Activated CD4-positive, alpha-beta memory T cell treated with anti-CD3 and anti-CD28 coated beads, Interleukin-2, amount 10 ng/mL, durations not matched to agents 7 days and 5 days (primary cell): ENCODE data around the gene CHST3. TPM values are rescaled to one million over a fixed set of nuclear protein-coding genes. Genes with fewer than 3 reads are reported as not detected.
A peak's percentile ranks its signal among the peaks of the same experiment; 100 is the strongest.
"Not testable (repeated sequence)": the region's sequence is repeated elsewhere in the genome, so short reads cannot be mapped to it uniquely, and the experiment has no call there.

ENCODE experiments used
- CTCF ChIA-PET: fragments of 350-600 bp; sonication (Branson Sonifier 250); formaldehyde crosslinking; loops from one replicate; lab custom pipeline; 2021; ENCODE audit warnings: antibody characterized with exemption, inconsistent platforms; lab: Charles Lee
- POLR2A ChIA-PET: fragments of 350-600 bp; sonication (Branson Sonifier 250); formaldehyde crosslinking; loops from one replicate; lab custom pipeline; 2021; ENCODE audit warnings: antibody characterized with exemption; lab: Charles Lee
- DNase-seq: peaks from one replicate; pipeline ENCODE4 v3.0.0-alpha.2; 2020
- H3K27ac Mint-ChIP-seq: one replicate; pipeline ENCODE4 v1.8.0; 2021; ENCODE audit warnings: mild to moderate bottlenecking, mixed read lengths
- H3K27me3 Mint-ChIP-seq: one replicate; pipeline ENCODE4 v1.8.0; 2021; ENCODE audit warnings: mixed read lengths
- H3K36me3 Mint-ChIP-seq: one replicate; pipeline ENCODE4 v1.8.0; 2021; ENCODE audit warnings: low read depth, mixed read lengths
- H3K4me1 Mint-ChIP-seq: one replicate; pipeline ENCODE4 v1.8.0; 2021; ENCODE audit warnings: mixed read lengths
- H3K4me3 Mint-ChIP-seq: one replicate; pipeline ENCODE4 v1.8.0; 2021; ENCODE audit warnings: mild to moderate bottlenecking, mixed read lengths
- H3K9me3 Mint-ChIP-seq: one replicate; pipeline ENCODE4 v1.8.0; 2021; ENCODE audit warnings: mixed read lengths
- total RNA-seq, 2 experiments: library from RNA; stranded (reverse); gene quantifications; one replicate each; pipeline ENCODE4 v1.2.3, GENCODE V29; 2021

Gene CHST3
- total RNA-seq, 2 experiments from 2014 or later: 0.03 to 0.05 TPM

DNA sequence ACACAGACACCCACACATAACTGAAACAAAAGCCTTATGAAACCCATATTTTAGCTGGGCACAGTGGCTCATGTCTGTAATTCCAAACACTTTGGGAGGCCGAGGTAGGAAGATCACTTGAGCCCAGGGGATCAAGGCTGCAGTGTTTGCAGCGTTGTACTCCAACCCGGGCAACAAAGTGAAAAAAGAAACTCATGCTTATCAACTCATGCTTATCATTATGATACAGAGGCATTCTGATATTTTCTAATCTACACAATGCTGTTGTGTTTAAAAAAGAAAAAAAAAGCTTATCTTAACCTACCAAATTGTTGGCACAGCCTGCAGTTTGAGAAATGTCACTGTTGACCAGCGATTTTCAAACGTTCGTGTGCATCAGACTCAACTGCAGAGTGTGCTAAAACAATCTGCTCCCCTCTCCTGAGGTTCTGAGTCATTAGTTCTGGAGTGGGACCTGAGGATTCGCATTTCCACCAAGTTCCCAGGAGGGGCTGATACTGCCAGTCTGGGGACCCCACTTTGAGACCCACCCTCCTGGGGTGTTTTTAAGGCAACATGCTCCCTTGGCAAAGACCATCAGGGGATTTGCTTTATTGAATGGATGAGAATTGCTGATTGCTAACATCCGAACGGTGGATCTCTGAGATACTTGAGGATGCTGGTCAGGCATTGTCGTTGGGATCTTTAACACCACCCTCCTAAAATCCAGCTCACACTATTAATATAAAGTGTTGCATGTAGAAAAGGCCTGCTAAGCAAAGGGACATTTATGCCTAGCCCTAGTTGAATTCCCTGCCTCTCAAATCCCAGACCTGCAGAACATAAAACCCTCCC, 16.2 kb downstream of the CHST3 start:
- Mint-ChIP-seq H3K27me3 (no peaks in the 10 kb centered on the region), H3K4me3 (no peak overlapping the region), H3K4me1 (peaks cover 12% of the 10 kb centered on the region), H3K36me3 (no peaks in the 10 kb centered on the region), H3K27ac (no peak overlapping the region), H3K9me3 (no peaks in the 10 kb centered on the region)
- POLR2A ChIA-PET: no interaction called here
- CTCF ChIA-PET: interaction anchor here (1.0 kb wide), 1 partner anchor 68 kb away, joined by 3 read pairs; no protein-coding TSS in a partner anchor
- no peak for DNase-seq

DNA sequence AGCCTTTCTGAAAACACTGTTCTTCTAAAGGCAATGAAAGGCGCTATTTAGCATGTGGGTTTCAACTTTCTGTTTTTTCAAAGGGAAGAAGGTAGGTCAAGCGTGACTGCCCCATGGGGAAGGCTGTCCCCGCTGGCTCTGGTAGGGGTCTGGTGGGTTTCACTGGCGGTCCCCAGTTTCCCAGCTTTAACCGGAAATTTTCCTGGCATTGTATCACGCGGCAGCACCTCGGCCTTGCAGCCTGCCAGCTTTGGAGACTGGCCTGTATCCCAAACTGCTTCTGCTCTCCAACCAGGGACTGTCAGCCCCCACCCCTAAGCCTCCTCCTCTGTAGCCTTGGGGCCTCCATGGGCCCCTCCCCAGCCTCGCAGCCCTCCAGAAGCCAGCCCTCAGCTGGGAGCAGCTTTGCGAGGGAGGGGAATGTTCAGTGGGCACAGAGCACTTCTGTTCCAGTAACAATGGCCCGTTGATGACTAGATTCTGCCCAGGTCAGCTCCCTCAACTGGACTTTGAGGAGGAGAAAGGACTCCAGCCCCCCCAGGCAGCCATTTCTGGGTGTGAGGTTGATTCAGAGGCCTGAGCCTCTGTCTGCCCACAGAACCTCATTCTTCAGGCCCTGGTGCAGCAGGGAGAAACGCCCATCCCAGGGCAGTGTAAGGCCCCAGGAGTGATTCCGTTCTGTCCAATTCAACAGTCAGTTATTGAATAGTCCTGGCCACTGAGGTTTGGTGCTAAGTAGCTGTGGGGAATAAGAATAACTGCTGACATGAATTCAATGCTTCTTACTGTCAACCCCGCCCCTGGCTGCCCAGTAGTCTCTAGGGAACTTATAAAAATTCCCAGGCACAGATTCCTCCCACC, 17.1 kb downstream of the CHST3 start:
- H3K27ac Mint-ChIP-seq: no peak overlapping the region
- no peaks in the 10 kb centered on the region for H3K36me3 Mint-ChIP-seq
- peaks cover 20% of the 10 kb centered on the region for H3K4me1 Mint-ChIP-seq
- no peaks in the 10 kb centered on the region for H3K9me3 Mint-ChIP-seq
- no peaks in the 10 kb centered on the region for H3K27me3 Mint-ChIP-seq
- ChIA-PET CTCF (interaction anchor here (1.6 kb wide), 1 partner anchor 85 kb away, joined by 3 read pairs; no protein-coding TSS in a partner anchor), POLR2A (no interaction called here)
- H3K4me3 Mint-ChIP-seq: no peak overlapping the region
- DNase-seq: no peak

DNA sequence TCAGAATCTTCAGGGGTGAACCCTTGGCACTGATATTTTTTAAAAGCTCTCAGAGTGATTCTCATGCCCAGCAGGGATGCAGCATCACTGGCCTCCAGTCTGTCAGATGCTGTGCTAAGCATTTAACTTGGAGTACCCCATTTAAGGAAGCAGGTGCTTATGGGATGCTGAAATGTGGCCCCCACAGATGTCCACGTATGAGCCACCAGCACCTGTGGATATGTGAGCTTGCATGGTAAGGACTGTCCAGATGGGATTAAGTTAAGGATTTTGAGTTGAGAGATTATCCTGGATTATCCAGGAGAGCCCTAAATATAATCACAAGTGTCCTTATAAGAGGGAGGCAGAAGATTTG, 17.7 kb downstream of the CHST3 start:
- Mint-ChIP-seq H3K4me3 (no peak overlapping the region), H3K4me1 (peaks cover 20% of the 10 kb centered on the region), H3K27me3 (no peaks in the 10 kb centered on the region), H3K27ac (no peak overlapping the region), H3K36me3 (no peaks in the 10 kb centered on the region), H3K9me3 (no peaks in the 10 kb centered on the region)
- CTCF ChIA-PET: interaction anchor here (0.9 to 1.6 kb wide), 2 partner anchors 67 to 85 kb away, joined by 3 read pairs; no protein-coding TSS in a partner anchor
- no peak for DNase-seq
- POLR2A ChIA-PET: no interaction called here

DNA sequence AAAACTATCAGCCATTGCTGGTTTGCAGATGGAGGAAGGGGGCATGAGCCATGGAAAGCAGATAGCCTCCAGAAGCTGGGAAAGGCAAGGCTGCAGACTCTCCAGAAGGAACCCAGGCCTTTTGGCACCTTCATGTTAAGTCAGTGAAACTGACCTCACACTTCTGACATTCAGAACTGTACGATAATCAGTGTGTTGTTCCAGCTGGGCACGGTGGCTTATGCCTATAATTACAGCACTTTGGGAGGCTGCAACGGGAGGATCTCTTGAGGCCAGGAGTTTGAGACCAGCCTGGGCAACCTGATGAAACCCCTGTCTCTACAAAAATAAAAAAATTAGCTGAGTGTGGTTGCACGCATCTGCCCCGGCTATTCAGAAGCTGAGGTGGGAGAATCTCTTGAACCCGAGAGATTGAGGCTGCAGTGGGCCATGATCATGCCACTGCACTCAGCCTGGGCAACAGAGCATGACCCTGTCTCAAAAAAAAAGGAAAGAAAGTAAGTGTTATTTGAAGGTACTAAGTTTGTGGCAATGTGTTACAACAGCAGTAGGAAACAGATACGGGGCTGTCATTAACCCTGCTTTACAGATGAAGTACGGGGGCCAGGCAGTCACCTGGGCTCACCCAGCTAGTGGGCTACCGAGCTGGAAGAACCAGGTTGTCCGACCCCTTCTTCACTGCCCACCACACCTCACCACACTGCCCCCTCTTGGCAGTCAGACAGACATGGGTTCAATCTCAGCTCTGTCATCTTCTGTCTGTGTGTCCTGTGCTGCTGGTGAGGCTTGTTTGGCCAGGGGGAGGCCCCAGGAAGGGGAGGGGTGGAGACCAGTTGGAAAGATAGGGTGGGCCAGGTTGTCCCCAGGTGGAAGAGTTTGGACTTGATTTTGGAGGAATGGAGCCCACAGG, 18.3 kb downstream of the CHST3 start:
- Mint-ChIP-seq H3K27ac (no peak overlapping the region), H3K9me3 (no peaks in the 10 kb centered on the region), H3K36me3 (no peaks in the 10 kb centered on the region), H3K4me3 (no peak overlapping the region), H3K27me3 (no peaks in the 10 kb centered on the region), H3K4me1 (peaks cover 20% of the 10 kb centered on the region)
- no peak for DNase-seq
- CTCF ChIA-PET: interaction anchor here (0.9 to 1.6 kb wide), 3 partner anchors 27 to 86 kb away, joined by 3 read pairs; no protein-coding TSS in a partner anchor
- POLR2A ChIA-PET: no interaction called here

DNA sequence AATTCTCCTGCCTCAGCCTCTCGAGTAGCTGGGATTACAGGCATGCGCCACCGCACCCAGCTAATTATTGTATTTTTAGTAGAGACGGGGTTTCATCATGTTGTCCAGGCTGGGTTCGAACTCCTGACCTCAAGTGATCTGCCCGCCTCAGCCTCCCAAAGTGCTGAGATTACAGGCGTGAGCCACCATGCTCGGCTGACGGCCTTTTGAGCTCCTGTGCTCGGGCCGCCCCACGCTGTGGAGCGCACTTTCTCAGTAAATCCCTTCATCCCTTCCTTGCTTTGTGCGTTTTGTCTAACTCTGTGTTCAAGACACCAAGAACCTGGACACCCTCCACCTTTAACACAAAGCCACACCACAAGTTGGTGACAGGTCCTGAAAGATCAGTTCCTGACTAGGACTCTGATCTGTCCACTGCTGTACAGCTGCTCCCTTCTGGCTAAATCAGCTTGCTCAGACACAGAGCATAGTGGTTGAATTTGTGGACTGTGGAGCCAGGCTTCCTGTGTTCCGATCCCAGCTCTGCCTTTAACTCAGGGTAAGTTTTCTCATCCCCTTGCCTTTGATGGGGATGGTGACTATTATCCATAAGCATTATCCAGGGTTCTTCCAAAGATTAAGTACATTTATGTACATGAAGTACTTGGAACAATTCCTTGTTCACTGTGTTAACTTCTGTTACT, 20.1 kb downstream of the CHST3 start:
- ChIA-PET POLR2A (no interaction called here), CTCF (interaction anchor here (1.2 kb wide), 1 partner anchor 64 kb away, joined by 4 read pairs; no protein-coding TSS in a partner anchor)
- no peak for DNase-seq
- Mint-ChIP-seq H3K36me3 (no peaks in the 10 kb centered on the region), H3K9me3 (peaks cover 2% of the 10 kb centered on the region), H3K4me1 (peaks cover 20% of the 10 kb centered on the region), H3K4me3 (no peak overlapping the region), H3K27ac (no peak overlapping the region), H3K27me3 (peaks cover 2% of the 10 kb centered on the region)

DNA sequence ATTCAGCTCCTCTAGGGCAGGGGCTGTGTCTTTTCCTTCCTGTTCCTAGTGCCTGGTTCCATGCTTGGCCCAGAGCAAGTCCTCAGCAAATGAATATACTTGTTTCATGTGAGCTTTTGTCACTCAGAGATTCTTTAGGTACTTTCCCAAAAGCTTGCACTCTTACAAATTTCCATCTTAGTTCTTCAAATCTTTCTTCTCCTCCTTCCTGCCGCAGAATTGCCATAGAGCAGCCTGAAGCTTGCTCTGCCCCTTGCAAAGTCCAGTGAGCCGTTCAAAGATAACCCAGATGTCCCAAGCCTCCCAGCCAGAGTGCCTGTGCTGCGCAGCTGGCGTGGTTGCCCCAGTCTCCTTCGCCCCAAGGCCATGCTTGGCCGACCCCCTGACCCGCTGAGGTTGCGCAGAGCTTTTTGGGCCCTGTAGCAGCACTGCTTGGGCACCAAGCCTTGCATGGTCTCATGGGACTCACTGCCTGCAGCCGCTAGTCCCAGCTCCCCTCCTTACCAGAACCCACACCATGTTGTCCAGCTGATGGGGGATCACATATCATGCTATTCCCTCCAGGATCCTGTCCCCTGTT, 20.7 kb downstream of the CHST3 start:
- POLR2A ChIA-PET: no interaction called here
- Mint-ChIP-seq H3K27ac (no peak overlapping the region), H3K4me1 (peaks cover 20% of the 10 kb centered on the region), H3K9me3 (peaks cover 2% of the 10 kb centered on the region), H3K27me3 (peaks cover 5% of the 10 kb centered on the region), H3K36me3 (no peaks in the 10 kb centered on the region), H3K4me3 (no peak overlapping the region)
- CTCF ChIA-PET: interaction anchor here (1.2 kb wide), 1 partner anchor 64 kb away, joined by 4 read pairs; no protein-coding TSS in a partner anchor
- DNase-seq: no peak

DNA sequence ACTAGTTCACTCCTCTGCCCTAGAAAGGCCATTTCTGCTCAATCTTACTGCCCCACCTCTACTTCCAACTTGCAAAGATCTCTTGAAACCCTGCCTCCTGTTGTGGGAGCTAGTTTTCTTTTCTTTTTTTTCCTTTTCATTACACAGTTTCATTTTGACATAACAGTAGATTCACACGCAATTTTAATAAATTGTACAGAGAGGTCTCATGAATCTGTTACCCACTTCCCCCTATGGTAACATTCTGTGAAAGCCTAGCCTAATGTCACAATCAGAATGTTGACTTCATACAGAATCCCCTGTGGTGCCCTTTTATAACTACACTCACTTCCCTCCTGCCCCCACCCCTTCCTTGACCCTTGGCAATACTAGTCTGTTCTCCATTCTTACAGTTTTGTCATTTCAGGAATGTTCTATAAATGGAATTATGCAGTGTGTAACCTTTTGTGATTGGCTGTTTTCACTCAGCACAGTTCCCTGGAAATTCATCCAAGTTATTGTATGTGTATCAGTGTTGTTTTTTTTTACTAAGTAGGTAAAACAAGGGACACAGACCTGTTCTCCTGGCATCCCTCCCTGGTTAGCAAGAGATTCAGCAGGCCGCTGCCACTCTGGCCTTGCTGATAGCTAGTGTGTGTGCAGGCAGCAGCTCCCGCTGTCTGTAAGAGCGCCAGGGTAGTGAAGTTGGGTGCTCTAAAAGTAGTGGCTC, 21.5 kb downstream of the CHST3 start:
- Mint-ChIP-seq H3K9me3 (peaks cover 2% of the 10 kb centered on the region), H3K27ac (peak overlapping the region; percentile 7), H3K4me1 (peaks cover 20% of the 10 kb centered on the region), H3K36me3 (no peaks in the 10 kb centered on the region), H3K4me3 (no peak overlapping the region), H3K27me3 (peaks cover 6% of the 10 kb centered on the region)
- DNase-seq: no peak
- ChIA-PET POLR2A (no interaction called here), CTCF (no interaction called here)

DNA sequence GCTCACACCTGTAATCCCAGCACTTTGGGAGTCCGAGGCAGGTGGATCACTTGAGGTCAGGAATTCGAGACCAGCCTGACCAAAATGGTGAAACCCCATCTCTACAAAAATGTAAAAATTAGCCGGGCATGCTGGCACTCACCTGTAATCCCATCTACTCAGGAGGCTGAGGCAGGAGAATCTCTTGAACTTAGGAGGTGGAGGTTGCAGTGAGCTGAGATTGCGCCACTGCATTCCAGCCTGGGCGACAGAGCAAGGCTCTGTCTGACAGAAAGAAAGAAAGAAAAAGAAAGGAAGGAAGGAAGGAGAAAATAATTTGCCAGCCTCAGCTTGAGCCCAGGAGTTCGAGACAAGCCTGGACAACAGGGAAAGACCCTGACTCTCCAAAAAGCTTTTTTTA, 24.7 kb downstream of the CHST3 start:
- POLR2A ChIA-PET, H3K36me3 Mint-ChIP-seq, H3K4me3 Mint-ChIP-seq, H3K27ac Mint-ChIP-seq, H3K9me3 Mint-ChIP-seq, CTCF ChIA-PET, DNase-seq: not testable (repeated sequence)
- Mint-ChIP-seq H3K4me1 (peaks cover 20% of the 10 kb centered on the region), H3K27me3 (peaks cover 12% of the 10 kb centered on the region)

DNA sequence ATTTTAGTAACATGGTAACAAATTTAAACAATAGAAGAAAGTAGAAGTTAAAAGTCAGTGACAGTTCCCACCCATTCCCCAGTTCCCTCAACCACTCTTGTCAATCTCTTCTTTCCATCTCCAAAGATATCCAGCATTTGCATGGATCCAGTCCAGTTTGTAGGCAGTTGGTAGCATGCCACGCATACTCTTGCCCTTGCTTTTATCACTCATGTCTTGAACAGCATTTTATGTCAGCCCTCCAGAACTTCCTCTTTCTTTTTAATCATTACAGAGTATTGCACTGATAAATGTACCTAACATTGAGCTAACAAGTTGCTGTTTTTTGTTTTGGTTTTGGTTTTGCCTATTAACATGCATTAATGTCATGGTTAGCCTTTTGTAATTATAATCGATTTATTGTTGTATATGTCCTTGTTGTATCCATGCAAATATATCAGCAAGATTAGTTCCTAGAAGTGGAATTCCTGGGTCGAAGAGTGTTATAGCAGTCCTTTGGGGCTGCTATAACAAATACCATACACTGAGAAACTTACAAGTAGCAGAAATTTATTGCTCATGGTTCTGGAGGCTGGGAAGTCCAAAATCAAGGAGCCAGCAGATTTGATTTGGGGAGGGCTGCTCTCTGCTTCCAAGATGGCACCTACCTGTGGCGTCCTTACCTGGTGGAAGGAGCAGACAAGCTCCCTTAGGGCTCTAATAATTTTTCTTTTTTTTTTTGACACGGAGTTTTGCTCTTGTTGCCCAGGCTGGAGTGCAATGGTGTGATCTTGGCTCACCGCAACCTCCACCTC, 25.7 kb downstream of the CHST3 start:
- DNase-seq: no peak
- H3K4me3 Mint-ChIP-seq: no peak overlapping the region
- ChIA-PET POLR2A (no interaction called here), CTCF (interaction anchor here (0.6 kb wide), 1 partner anchor 13 kb away, joined by 3 read pairs; no protein-coding TSS in a partner anchor)
- no peak overlapping the region for H3K27ac Mint-ChIP-seq
- peaks cover 12% of the 10 kb centered on the region for H3K27me3 Mint-ChIP-seq
- no peaks in the 10 kb centered on the region for H3K36me3 Mint-ChIP-seq
- peaks cover 14% of the 10 kb centered on the region for H3K4me1 Mint-ChIP-seq
- peaks cover 2% of the 10 kb centered on the region for H3K9me3 Mint-ChIP-seq

DNA sequence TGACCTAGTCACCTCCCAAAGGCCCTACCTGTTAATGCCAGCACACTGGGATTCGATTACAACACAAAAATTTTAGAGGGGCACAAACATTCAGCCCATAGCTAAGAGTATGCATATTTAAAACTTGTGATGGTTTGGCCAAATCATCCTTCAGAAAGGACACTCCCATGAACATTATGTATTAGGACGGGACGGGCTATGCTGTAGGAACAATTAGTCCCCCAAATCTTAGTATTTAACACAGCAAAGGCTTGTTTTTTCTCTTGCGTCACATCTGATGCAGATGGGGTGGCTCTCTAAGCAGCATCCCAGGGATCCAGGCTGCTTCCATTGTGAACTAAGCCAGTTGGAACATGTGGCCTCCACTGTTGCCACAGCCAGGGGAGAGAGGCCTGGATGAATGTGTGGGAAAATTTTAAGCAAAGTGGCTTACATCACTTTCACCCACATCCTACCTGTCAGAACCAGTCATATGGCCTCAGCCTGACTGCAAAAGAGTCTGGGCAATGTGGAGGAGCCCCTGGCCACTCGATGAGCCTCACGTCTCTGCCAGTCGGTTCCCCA, 26.6 kb downstream of the CHST3 start:
- Mint-ChIP-seq H3K4me1 (peaks cover 4% of the 10 kb centered on the region), H3K27me3 (peaks cover 12% of the 10 kb centered on the region), H3K9me3 (peaks cover 2% of the 10 kb centered on the region), H3K4me3 (no peak overlapping the region), H3K36me3 (no peaks in the 10 kb centered on the region), H3K27ac (no peak overlapping the region)
- ChIA-PET POLR2A (no interaction called here), CTCF (no interaction called here)
- no peak for DNase-seq
